H9 (cell line): Measurements from ENCODE around the gene NOX5. TPM values are rescaled to one million over a fixed set of nuclear protein-coding genes. Genes with fewer than 3 reads are reported as not detected.

Source experiments
- DNase-seq: peaks from one replicate; pipeline ENCODE4 v3.0.0-alpha.2; 2017
- H2AFZ ChIP-seq: one replicate; pipeline ENCODE4 v1.6.1; 2013; ENCODE audit warnings: mild to moderate bottlenecking, low read length, control low read depth, moderate library complexity
- H2AK5ac ChIP-seq: 2 replicates; pipeline ENCODE4 v1.6.1; 2013; ENCODE audit warnings: low read length, control low read depth, mixed read lengths; ENCODE audit not compliant: insufficient read length
- H2BK120ac ChIP-seq: one replicate; pipeline ENCODE4 v1.6.1; 2013; ENCODE audit warnings: low read depth, mild to moderate bottlenecking, low read length, control low read depth, inconsistent platforms; ENCODE audit not compliant: poor library complexity, severe bottlenecking
- H2BK12ac ChIP-seq: 2 replicates; pipeline ENCODE4 v1.6.1; 2013; ENCODE audit warnings: low read length, control low read depth, mixed read lengths, low read depth; ENCODE audit not compliant: insufficient read length
- H2BK15ac ChIP-seq: 2 replicates; pipeline ENCODE4 v1.6.1; 2013; ENCODE audit warnings: low read depth, low read length, control low read depth
- H2BK20ac ChIP-seq: one replicate; pipeline ENCODE4 v1.6.1; 2013; ENCODE audit warnings: low read depth, mild to moderate bottlenecking, low read length, control low read depth, inconsistent platforms; ENCODE audit not compliant: poor library complexity, severe bottlenecking
- H2BK5ac ChIP-seq: 2 replicates; pipeline ENCODE4 v1.6.1; 2013; ENCODE audit warnings: low read length, control low read depth, mixed read lengths; ENCODE audit not compliant: insufficient read length
- H3K14ac ChIP-seq: 2 replicates; pipeline ENCODE4 v1.6.1; 2013; ENCODE audit warnings: low read length, control low read depth; ENCODE audit not compliant: insufficient read depth
- H3K18ac ChIP-seq: 2 replicates; pipeline ENCODE4 v1.6.1; 2013; ENCODE audit warnings: low read depth, mild to moderate bottlenecking, mixed read lengths, low read length, control low read depth; ENCODE audit not compliant: insufficient read length
- H3K23ac ChIP-seq: 2 replicates; pipeline ENCODE4 v1.6.1; 2013; ENCODE audit warnings: low read length, control low read depth, mixed read lengths, low read depth; ENCODE audit not compliant: insufficient read length
- H3K23me2 ChIP-seq: 2 replicates; pipeline ENCODE4 v1.6.1; 2013; ENCODE audit warnings: low read depth, mild to moderate bottlenecking, mixed read lengths, low read length, control low read depth; ENCODE audit not compliant: insufficient read length, poor library complexity, severe bottlenecking
- H3K27ac ChIP-seq: 2 replicates; pipeline ENCODE4 v1.5.1; 2013; ENCODE audit warnings: low read length, control low read depth, mixed read lengths, low read depth; ENCODE audit not compliant: insufficient read length
- H3K27me3 ChIP-seq: 2 replicates; pipeline ENCODE4 v1.6.1; 2013; ENCODE audit warnings: low read length, control low read depth, inconsistent platforms; ENCODE audit not compliant: insufficient read depth
- H3K4ac ChIP-seq: 2 replicates; pipeline ENCODE4 v1.6.1; 2013; ENCODE audit warnings: low read depth, mild to moderate bottlenecking, control low read depth, inconsistent platforms, low read length, moderate library complexity
- H3K4me1 ChIP-seq: 2 replicates; pipeline ENCODE4 v1.6.1; 2013; ENCODE audit warnings: low read length, control low read depth, inconsistent platforms; ENCODE audit not compliant: insufficient read depth
- H3K4me2 ChIP-seq: 2 replicates; pipeline ENCODE4 v1.6.1; 2013; ENCODE audit warnings: low read length, control low read depth, mixed read lengths; ENCODE audit not compliant: insufficient read length, insufficient read depth
- H3K56ac ChIP-seq: 2 replicates; pipeline ENCODE4 v1.6.1; 2013; ENCODE audit warnings: low read depth, mild to moderate bottlenecking, mixed read lengths, low read length, control low read depth; ENCODE audit not compliant: insufficient read length
- H3K79me1 ChIP-seq: 2 replicates; pipeline ENCODE4 v1.6.1; 2013; ENCODE audit warnings: low read depth, mild to moderate bottlenecking, moderate library complexity, low read length, control low read depth, inconsistent platforms; ENCODE audit not compliant: insufficient read depth, poor library complexity, severe bottlenecking
- H3K79me2 ChIP-seq: 2 replicates; pipeline ENCODE4 v1.6.1; 2013; ENCODE audit warnings: low read length, control low read depth, inconsistent platforms; ENCODE audit not compliant: insufficient read depth
- H3K9ac ChIP-seq: 2 replicates; pipeline ENCODE4 v1.6.1; 2013; ENCODE audit warnings: low read length, control low read depth, mixed read lengths; ENCODE audit not compliant: insufficient read length; ENCODE audit errors: extremely low read depth
- H3K9me3 ChIP-seq: one replicate; pipeline ENCODE4 v1.6.1; 2013; ENCODE audit warnings: low read depth, low read length, inconsistent platforms; ENCODE audit not compliant: control insufficient read depth
- H3T11ph ChIP-seq: one replicate; pipeline ENCODE4 v1.6.1; 2013; ENCODE audit warnings: mild to moderate bottlenecking, low read length, control low read depth, inconsistent platforms
- H4K20me1 ChIP-seq: one replicate; pipeline ENCODE4 v1.6.1; 2013; ENCODE audit not compliant: control insufficient read depth, insufficient read length, insufficient read depth
- H4K5ac ChIP-seq: 2 replicates; pipeline ENCODE4 v1.6.1; 2013; ENCODE audit warnings: low read depth, mild to moderate bottlenecking, mixed read lengths, low read length, control low read depth; ENCODE audit not compliant: insufficient read length
- H4K8ac ChIP-seq: replicated peaks from 2 replicates; pipeline ENCODE4 v1.6.1; 2013; ENCODE audit warnings: low read length, control low read depth, mixed read lengths, low read depth; ENCODE audit not compliant: insufficient read length
- H4K91ac ChIP-seq: 2 replicates; pipeline ENCODE4 v1.6.1; 2013; ENCODE audit warnings: low read depth, mild to moderate bottlenecking, moderate library complexity, mixed read lengths, low read length, control low read depth; ENCODE audit not compliant: insufficient read length
- H3K27ac Mint-ChIP-seq, 3 experiments: 2 replicates in 2 of 3; 3 replicates in 1 of 3; pipeline ENCODE4 v1.8.0; 2020 to 2021; ENCODE audit warnings: mixed read lengths in 3 of 3, mild to moderate bottlenecking in 1 of 3, moderate library complexity in 1 of 3
- H3K27me3 Mint-ChIP-seq: 2 replicates; pipeline ENCODE4 v1.8.0; 2021; ENCODE audit warnings: low read depth, mild to moderate bottlenecking, moderate library complexity, mixed read lengths
- H3K36me3 Mint-ChIP-seq, 3 experiments: 2 replicates in 2 of 3; 3 replicates in 1 of 3; pipeline ENCODE4 v1.8.0; 2020 to 2021; ENCODE audit warnings: low read depth in 3 of 3, mixed read lengths in 3 of 3; ENCODE audit not compliant: insufficient read depth in 1 of 3
- H3K4me1 Mint-ChIP-seq, 2 experiments: 2 replicates each; pipeline ENCODE4 v1.8.0; 2020; ENCODE audit warnings: mixed read lengths in 2 of 2
- H3K4me3 Mint-ChIP-seq, 2 experiments: 2 replicates in 1 of 2; 3 replicates in 1 of 2; pipeline ENCODE4 v1.8.0; 2020 to 2021; ENCODE audit warnings: mild to moderate bottlenecking in 2 of 2, mixed read lengths in 2 of 2, moderate library complexity in 1 of 2
- H3K9me3 Mint-ChIP-seq, 2 experiments: 2 replicates in 1 of 2; 3 replicates in 1 of 2; pipeline ENCODE4 v1.8.0; 2020; ENCODE audit warnings: mild to moderate bottlenecking in 2 of 2, mixed read lengths in 2 of 2, moderate library complexity in 1 of 2
- CTCF ChIP-seq: fragments of 200-600 bp; sonication (generic); conservative IDR thresholded peaks from 3 replicates; pipeline ENCODE4 v1.8.0; 2021; ENCODE audit warnings: antibody characterized with exemption, mild to moderate bottlenecking
- WGBS: extraction: QIAGEN DNeasy Blood & Tissue Kit; methylation state at CpG from one replicate; pipeline ENCODE4 v1.1.7; 2013; ENCODE audit warnings: missing lambda C conversion rate, low lambda C conversion rate, mixed read lengths; ENCODE audit not compliant: insufficient read length; ENCODE audit errors: extremely low coverage; 5-methylcytosine and 5-hydroxymethylcytosine counted together
- total RNA-seq: library from RNA; stranded (reverse); gene quantifications from 2 replicates; pipeline ENCODE4 v1.2.1, GENCODE V29; 2021

Gene NOX5
- total RNA-seq, 1 experiment from 2014 or later: 0.04 TPM

- Histone ChIP-seq H3K79me1 (no peaks in the 10 kb centered on the region), H4K20me1 (no peaks in the 10 kb centered on the region), H3T11ph (no peak overlapping the region), H4K8ac (no peak overlapping the region), H4K91ac (no peak overlapping the region), H2AFZ (no peak overlapping the region), H3K27ac (no peak overlapping the region), H2BK120ac (no peak overlapping the region), H3K18ac (no peak overlapping the region), H3K4me1 (peaks cover 5% of the 10 kb centered on the region; the same call in 1 of the 2 replicates), H2BK5ac (no peak overlapping the region), H3K27me3 (no peaks in the 10 kb centered on the region), H2BK20ac (no peak overlapping the region), H3K9me3 (no peaks in the 10 kb centered on the region), H4K5ac (no peak overlapping the region), H3K4me2 (no peak overlapping the region), H3K56ac (no peak overlapping the region), H3K23me2 (no peaks in the 10 kb centered on the region), H2AK5ac (no peak overlapping the region), H3K79me2 (no peaks in the 10 kb centered on the region), H3K14ac (no peak overlapping the region), H2BK12ac (no peak overlapping the region), H3K9ac (no peak overlapping the region), H3K23ac (no peak overlapping the region), H3K4ac (no peak overlapping the region), H2BK15ac (no peak overlapping the region)
- Mint-ChIP-seq H3K4me1 (peaks cover 47% of the 10 kb centered on the region in 2 experiments), H3K27ac (no peak overlapping the region), H3K9me3 (peaks cover 1 to 7% of the 10 kb centered on the region in 2 experiments), H3K4me3 (no peak overlapping the region), H3K27me3 (peaks cover 16% of the 10 kb centered on the region), H3K36me3 (peaks cover 1 to 4% (median 2%) of the 10 kb centered on the region in 3 experiments; a peak in 4 of 7 replicates)
- TF ChIP-seq CTCF: no peak
- no CpG with 5 or more reads among the region's 2 CpGs for WGBS
- no peak for DNase-seq
Observed at GRCh38 chr15:68994149-68994548, 20.3 kb upstream of the NOX5 start.
